HG02623 (cell line): Measurements from ENCODE around the gene GPX1.
"Not testable (repeated sequence)": the region's sequence is repeated elsewhere in the genome, so short reads cannot be mapped to it uniquely, and the experiment has no call there.

Experiments
- ATAC-seq: cut with Tn5 transposase; IDR thresholded peaks from one replicate; pipeline ENCODE4 v1.9.1; 2021; ENCODE audit warnings: moderate library complexity; ENCODE audit not compliant: unreplicated experiment

Gene GPX1

DNA sequence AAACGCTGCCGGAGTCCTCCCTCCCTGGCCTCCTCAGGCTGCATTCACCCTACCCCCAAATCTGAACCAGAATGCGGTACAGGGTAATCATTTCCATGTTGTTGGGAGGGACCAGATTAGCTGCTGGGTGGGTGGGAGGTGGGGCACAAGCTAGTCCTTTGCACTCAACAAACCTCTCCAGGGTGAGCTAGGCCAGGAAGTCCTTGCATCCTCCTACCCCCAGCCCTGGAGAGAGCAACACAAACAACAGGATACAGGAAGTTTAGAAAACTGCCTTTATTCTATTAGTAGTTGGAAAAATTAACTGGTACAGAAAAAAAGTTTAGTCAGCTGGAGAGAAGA lies 702 bp upstream of the GPX1 start:
- peak; percentile 4 for ATAC-seq

DNA sequence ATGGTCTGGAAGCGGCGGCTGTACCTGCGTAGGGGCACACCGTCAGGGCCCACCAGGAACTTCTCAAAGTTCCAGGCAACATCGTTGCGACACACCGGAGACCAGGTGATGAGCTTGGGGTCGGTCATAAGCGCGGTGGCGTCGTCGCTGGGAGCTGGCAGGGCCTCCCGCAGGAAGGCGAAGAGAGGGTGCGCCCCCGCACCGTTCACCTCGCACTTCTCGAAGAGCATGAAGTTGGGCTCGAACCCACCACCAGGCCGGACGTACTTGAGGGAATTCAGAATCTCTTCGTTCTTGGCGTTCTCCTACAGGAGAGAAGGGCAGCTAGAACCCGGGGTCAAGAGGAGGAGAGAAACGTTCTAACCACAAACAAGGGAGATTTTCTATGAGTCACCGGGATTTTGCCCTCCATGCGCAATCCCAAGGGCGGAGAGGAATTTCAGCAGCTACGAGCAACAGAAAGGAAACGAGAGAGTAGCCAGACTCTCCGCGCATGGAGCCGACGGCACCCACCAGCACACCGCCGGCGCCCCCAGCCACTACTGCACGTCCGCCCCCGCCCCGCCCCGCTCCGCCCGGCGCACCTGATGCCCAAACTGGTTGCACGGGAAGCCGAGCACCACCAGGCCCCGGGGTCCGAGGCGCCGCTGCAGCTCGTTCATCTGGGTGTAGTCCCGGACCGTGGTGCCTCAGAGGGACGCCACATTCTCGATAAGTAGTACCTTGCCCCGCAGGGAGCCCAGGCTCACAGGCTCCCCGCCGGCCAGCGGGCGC lies 523 bp downstream of the GPX1 start:
- ATAC-seq: not testable (repeated sequence)

DNA sequence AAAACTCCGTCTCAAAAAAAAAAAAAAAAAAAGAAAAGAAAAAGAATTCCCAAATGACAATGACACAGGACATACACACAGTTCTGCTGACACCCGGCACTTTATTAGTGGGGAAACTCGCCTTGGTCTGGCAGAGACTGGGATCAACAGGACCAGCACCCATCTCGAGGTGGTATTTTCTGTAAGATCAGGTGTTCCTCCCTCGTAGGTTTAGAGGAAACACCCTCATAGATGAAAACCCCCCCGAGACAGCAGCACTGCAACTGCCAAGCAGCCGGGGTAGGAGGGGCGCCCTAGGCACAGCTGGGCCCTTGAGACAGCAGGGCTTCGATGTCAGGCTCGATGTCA lies 1.1 kb downstream of the GPX1 start:
- ATAC-seq: not testable (repeated sequence)

DNA sequence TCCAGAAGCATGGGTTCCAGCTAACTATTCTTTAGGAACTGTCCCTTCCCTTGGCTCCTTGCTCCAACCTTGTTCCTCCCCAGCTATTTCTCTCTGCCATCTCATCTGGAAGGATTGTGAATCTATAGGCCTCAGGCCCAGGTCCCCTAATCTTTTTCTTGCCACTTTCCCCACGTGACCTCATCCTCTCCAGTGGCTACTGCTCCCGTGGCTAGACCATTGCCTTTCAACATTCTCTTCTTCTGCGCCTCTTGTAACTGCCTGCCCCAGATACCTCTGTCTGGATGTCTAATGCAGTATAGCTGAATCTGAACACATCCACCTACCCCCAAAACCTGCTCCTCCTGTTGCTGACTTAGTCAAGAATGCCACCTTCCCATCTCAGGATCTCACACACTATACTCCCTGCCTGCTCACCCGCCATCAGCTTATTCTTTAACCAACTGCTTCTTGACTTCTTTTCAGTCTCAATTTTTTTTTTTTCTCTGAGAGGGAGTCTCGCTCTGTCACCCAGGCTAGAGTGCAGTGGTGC lies 5.2 kb downstream of the GPX1 start:
- no peak for ATAC-seq

DNA sequence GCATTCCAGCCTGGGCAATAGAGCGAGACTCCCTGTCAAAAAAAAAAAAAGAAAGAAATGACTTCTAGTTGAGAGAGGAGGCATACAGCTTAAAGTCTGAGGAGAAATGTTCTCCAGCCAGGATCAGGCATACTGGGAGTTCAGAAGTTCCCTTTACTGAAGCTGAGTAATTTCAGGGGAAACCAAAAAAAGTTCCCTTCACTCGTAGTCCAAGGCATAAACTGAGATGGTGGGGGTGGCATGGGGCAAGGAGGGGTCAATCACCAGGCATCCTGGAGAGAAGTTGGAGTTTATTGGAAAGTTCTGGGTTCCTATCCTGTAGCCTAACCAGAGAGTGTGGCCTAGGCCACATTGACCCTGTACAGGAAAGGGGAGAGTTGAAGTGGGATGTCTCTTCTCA lies 5.9 kb downstream of the GPX1 start:
- no peak for ATAC-seq

DNA sequence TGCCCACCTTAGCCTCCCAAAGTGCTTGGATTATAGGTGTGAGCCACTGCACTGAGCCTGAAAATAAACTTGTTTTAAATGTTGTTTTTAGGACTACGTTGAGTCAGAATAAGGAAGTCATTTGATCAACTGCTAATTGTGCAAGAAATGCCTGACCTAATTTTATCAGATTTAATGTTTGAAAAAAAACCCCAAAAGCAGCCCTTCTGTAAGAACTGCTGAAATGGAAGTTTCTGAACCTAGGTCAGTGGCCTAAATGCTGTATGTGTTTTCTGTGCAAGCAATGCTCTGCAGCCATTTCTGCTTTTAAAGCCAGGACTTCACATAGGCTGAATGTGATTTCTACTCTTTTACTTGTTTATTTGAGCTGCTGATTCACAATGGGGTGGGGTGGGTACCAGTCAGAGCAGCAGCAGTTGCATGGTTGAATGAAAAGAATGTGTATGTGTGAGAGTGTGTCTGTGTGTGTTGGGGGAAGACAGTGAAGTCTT lies 6.6 kb downstream of the GPX1 start:
- ATAC-seq: no peak

DNA sequence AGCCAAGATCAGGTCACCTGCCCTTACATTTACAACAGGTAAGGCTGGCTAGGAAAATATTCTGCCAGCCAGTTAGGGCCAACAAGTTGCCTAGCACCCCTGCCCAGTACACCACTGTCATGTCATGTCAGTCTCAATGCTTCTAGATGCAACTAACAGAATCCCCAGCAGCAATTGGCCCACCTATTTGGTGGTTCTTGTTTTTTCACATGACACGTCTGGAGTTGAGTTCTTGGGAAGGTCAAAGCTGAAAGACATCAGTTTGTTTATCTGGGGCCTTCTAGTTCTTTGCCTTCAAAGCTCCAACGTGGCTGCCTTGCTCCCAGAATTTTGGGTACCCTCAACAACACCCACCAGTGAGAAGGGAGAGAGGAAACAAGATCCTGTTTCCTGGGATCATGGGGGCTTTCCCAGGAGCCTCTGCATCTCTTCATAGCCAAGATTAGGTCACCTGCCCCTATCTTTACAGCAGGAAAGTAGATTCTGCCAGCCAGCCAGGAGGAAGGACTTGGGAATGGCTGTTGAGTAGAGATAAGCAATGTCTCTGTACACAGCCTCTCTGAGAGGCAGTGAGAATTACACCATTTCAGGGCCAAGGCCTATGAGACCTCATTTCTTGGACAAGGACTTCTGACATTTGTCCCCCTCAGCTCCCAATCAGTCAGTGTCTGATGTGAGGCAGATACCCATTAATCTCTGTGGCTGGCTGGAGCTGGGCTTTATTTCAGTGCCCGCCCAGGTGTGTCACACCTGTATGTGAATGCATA lies 8.6 kb downstream of the GPX1 start:
- ATAC-seq: no peak

DNA sequence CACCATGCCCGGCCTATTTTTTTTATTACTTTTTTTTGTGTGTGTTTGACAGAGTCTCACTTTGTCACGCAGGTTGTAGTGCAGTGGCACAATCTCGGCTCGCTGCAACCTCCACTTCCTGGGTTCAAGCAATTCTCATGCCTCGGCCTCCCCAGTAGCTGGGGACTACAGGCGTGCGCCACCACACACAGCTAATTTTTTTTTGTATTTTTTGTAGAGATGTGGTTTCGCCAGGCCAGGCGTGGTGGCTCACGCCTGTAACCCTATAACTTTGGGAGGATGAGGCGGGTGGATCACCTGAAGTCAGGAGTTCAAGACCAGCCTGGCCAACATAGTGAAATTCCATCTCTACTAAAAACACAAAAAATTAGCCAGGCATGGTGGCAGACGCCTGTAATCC lies 9.8 kb downstream of the GPX1 start:
- ATAC-seq: not testable (repeated sequence)

DNA sequence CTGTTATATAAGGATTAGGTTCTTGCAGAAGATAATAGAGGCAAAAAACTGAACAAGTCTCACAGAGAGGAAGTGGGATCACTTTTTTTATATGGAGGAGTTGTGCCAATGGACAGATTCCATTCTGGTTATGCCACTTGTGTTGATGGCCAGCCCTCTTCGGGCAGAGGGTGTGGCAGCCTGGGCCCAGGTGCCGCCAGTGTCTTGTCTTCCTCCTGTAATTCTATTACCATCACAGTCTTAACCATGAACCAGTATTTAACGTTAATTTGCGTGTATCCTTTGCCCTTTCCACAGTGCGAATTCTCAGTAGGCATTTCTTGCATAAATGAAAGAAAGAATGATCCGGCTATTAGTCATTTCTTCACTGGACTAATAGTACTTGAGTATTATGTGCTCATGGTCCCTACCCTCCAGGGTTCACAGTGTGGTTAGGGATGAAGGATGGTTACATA lies 11.3 kb downstream of the GPX1 start:
- ATAC-seq: no peak

DNA sequence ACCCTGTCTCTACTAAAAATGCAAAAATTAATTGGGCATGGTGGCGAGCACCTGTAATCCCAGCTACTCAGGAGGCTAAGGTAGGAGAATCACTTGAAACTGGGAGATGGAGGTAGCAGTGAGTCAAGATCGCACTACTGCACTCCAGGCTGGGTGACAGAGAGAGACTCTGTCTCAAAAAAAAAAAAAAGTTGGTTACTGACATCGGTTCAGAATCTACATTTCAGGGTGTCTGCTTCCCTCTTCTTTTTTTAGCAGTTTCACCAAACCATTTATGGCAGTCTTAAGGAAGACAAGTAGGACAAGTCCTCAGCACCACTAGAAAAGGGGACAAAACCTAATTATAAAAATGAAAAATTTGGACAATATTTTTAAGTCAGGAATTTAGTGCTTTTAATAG lies 15.0 kb downstream of the GPX1 start:
- ATAC-seq: no peak

DNA sequence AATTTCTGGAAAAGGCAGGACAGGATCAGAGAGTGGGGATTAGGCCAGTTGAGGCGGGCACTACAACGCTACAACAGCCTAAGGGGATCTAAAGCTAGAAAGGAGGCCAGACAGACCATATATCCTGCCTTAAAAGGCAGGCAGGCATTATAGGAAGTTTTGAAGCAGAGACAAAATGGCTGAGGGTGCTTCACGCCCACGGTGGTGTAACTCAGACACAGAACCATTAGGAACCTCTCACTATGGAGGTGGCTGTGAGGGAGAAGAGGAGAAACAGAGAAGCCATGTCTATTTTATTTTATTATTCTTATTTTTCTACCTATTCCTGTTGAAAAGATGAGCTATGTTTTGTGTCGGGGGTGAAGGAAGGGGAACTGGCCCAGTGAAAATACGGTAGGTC lies 16.2 kb downstream of the GPX1 start:
- no peak for ATAC-seq

DNA sequence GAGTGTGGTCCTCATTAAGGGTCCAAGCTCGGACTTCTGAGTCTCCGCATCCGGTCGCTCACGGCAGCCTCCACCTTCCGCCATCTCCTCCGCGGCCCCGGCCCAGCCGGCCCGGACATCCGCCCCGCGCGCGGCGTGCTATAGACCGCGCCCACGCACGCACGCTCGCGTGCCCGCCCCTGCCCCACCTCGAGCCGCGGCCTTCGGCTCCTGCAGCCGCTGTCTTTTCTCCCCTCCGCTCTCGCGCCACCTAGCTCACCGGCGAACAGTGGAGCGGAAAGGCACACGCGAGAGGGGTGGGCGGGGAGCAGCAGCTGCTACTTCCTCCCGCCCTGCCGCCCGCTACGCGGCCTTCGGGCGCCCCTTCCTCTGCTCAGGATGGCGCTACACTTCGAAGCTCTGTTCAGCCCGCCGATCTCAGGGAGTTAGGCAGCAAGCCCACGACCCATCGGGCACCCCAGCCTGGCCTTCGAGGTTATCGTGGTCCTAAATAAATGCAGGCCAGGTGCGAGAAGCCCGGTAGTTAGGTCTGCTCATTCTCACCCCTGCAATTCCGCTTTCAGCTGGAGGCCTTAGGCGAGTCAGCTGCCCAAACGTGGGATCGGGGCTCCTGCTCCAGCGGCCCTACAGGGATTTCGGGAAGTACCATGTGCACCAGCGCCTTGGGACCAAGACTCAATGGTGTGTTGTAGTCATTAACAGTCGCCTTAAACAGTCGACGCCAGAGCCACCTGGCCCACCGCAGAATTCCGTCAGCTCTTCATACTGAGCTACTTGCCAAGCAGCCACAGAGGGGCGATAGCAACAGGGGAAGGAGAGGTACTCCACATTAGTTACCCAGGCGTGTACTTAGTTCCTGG lies 18.0 kb downstream of the GPX1 start, which contains the start of gene USP4:
TSS of gene USP4 (minus strand) at position 113 of the 860 bp plus-strand sequence. CDS start at position 84, 29 bp downstream.
- ATAC-seq: peak; percentile 78

DNA sequence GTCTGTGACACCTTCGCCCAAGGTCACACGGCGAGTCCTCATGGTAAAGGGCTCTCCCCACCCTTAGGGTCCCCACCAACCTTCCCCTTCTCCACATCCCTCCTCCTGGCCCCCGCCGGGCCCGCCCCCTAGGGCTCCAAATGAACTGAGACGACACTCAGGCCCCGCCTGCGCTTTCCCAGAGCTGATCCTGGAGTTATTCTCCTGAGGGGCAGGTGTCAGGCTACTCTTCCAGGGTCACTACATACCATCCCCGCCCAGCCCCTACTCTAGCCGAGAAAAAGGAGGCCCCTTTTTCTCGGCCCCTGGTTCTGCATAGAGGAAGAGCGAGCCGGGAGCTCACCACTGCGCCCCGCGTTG lies 18.6 kb downstream of the GPX1 start:
- no peak for ATAC-seq

DNA sequence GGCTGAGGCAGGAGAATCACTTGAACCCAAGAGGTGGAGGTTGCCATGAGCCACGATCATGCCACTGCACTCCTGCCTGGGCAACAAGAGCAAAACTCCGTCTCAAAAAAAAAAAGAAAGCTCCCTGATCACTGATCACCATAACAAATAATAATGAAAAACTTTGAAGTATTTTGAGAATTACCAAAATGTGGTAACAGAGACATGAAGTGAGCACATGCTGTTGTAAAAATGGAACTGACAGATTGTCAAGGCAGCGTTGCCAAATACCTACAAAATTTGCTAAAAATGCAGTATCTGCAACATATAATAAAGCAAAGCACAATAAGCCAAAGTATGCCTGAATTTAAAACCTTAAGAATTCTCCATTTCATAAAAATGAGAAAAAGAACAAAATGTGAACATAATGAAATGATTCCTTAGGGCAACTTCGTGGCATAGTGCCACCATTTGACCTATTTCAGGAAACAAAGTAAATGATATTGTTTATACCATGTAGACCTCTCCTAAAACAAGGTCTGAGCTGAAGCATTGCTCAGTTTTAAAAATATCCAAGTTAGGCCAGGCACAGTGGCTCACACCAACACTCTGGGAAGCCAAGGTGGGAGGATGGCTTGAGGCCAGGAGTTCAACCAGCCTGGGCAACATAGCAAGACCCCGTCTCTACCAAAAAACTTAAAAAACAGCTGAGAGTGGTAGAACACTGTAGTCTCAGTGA lies 24.1 kb downstream of the GPX1 start:
- ATAC-seq: no peak

DNA sequence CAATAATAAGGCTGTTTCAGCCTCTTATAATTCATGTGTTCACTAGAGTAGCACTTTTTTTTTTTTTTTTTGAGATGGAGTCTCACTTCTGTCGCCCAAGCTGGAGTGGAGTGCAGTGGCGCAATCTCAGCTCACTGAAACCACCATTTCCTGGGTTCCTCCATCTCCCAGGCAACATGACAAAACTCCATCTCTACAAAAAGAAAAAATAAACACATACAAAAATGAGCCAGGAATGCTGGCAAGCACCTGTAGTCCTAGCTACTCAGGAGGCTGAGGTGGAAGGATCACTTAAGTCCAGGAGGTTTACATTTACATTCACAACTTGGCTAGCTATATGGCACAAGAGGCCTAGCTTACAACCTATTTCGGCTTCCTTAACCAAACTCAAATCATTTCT lies 25.1 kb downstream of the GPX1 start:
- no peak for ATAC-seq

DNA sequence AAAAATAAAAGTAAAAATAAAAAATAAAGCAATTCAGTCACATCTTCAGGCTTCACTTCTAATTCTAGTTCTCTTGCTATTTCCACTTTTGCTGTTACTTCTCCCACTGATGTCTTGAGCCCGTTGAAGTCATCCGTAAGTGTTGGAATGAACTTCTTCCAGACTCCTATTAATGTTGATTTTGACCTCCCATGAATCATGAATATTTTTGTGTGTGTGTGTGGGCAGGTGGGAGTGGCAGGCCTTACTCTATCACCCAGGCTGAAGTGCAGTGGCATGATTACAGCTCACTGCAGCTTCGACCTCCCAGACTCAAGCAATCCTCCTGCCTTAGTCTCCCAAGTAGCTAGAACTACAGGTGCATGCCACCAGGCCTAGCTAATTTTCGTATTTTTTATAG lies 29.0 kb downstream of the GPX1 start:
- no peak for ATAC-seq

DNA sequence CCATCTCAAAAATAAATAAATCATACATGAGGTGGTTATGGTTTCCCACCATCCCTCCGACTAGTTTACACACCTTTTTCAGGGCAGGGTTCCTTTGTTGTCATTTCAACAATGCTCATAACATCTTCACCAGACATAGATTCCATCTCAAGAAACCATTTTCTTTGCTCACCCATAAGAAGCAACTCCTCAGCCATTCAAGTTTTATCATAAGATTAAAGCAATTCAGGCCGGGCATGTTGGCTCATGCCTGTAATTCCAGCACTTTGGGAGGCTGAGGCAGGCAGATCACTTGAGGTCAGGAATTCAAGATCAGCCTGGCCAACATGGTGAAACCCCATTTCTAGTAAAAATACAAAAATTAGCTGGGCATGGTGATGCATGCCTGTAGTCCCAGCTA lies 29.8 kb downstream of the GPX1 start:
- ATAC-seq: not testable (repeated sequence)

DNA sequence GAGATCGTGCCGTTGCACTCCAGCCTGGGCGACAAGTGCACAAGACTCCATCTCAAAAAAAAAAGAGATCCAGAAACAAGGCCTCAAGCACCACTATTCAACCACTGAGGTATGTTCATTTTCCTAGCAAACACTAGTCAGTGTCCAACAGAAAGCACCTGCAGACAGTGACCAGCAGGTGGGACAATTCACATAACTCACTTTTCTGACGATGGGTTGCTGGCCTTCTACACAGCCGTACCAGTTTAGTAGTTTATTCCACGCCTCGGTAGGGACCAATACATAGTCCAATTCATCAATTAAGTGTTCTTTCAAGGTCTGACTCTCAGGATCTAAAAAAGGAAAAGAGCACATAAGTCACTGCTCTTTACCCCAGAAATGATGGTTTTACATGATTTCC lies 30.7 kb downstream of the GPX1 start:
- ATAC-seq: no peak

DNA sequence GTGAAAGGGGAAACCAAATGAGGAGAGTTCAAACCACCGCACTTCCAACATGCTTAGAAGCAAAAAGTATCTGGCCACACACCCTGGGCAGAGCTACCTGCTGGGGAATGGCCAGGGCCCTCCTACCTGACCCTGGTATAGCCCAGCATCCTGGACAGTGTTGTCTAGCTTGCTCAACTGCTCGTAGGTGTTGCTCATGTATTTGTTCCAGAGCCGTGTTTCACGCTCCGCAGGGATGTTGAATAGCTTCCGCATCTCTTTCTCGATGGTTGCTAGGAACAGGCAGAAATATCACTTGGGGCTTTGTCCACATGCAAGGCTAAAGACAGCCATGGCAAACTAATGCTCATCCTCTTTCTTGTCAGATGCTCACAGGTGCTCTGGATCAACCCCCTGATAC lies 33.4 kb downstream of the GPX1 start:
- no peak for ATAC-seq

DNA sequence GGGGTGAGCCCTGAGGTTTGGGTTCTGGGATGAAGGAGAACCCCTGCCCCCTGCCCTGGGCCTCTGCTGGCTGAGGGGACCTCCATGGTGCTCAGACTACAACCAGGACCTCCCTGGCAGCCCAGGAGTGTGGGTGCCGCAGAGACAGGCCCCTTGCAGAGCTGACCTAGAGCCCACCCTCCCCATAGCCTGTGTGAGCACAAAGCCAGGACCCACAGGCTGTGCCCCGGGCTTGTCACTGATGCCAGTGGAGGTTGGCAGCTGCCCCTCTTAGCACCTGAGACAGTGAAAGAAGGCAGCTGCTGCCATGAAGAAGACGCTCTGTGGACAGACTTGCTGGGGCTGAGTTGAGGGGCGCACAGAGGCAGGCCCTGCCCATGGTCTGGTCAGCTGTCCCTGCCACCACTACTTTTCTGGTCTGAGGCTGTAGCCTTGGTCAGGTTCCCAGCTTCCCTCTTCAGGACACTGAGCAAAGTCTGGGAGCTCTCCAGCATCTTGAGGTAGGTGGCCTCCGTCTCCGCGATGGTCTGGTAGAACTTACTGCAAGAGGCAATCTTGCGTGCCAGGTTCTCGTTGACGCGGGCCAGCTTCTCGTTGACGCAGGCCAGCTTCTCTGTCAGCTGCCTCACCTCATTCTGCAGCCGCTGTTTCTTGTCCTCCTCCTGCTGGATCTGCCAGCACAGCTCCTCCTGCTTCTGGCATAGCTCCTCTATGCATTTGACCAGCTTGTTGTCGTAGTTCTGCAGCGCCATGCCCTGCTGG lies 41.3 kb downstream of the GPX1 start:
- no peak for ATAC-seq
